Upper lobe of left lung (tissue), 4 donors: Measurements from ENCODE around the gene SNAP47.

Experiments
- CTCF ChIP-seq, 6 experiments: fragments of 450-650 bp in 4 of 6; fragments of 200-600 bp in 2 of 6; sonication (generic) in 2 of 6; IDR thresholded peaks; one replicate each; pipeline ENCODE4 v1.5.1; 2016 to 2019; ENCODE audit warnings: antibody characterized with exemption in 6 of 6
- EP300 ChIP-seq, 4 donors: sonication (generic); formaldehyde crosslinking; IDR thresholded peaks; one replicate each; pipeline ENCODE4 v1.5.1; 2017; ENCODE audit warnings: antibody characterized with exemption in 4 of 4, control low read depth in 2 of 4
- POLR2A ChIP-seq, 4 donors: fragments of 450-650 bp; IDR thresholded peaks; one replicate each; pipeline ENCODE4 v1.5.1; 2016 to 2017; ENCODE audit warnings: antibody characterized with exemption in 4 of 4, mild to moderate bottlenecking in 2 of 4
- POLR2AphosphoS5 ChIP-seq, 2 donors: sonication (generic); formaldehyde crosslinking; IDR thresholded peaks; one replicate each; pipeline ENCODE4 v1.5.1; 2017; ENCODE audit warnings: antibody characterized with exemption in 2 of 2

DNA sequence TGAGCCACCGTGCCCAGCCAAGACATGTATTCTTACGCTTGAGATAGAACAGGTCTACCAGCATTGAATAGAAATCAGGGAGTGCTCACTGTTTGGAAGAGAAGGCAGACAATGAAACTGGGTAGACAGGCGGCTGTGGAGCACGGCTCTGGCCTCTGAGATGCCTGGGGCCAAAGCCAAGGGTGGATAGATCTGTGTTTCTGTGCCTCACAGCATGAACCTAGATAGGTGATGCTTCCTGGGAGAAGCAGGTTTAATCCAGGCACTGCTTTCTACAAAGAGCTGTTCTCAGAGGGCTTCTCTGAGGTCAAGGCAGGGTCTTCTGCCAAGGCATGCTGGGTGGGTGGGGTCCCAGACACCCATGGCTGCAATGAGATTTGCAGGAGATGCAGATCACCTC lies 55.6 kb downstream of the SNAP47 start:
- no peak for TF ChIP-seq POLR2A (IDR thresholded peaks at IDR 0.05)
- no peak for TF ChIP-seq EP300 (IDR thresholded peaks at IDR 0.05)
- TF ChIP-seq CTCF (IDR thresholded peaks at IDR 0.05), result no peak
- TF ChIP-seq POLR2AphosphoS5 (IDR thresholded peaks at IDR 0.05), result no peak
